NCI-H1417 (cell line): ENCODE data around the gene PCP4.

Source experiments
- DNase-seq, 3 experiments: peaks; one replicate each; lab custom pipeline; 2025; lab: John Stamatoyannopoulos, UW

Gene PCP4

DNA sequence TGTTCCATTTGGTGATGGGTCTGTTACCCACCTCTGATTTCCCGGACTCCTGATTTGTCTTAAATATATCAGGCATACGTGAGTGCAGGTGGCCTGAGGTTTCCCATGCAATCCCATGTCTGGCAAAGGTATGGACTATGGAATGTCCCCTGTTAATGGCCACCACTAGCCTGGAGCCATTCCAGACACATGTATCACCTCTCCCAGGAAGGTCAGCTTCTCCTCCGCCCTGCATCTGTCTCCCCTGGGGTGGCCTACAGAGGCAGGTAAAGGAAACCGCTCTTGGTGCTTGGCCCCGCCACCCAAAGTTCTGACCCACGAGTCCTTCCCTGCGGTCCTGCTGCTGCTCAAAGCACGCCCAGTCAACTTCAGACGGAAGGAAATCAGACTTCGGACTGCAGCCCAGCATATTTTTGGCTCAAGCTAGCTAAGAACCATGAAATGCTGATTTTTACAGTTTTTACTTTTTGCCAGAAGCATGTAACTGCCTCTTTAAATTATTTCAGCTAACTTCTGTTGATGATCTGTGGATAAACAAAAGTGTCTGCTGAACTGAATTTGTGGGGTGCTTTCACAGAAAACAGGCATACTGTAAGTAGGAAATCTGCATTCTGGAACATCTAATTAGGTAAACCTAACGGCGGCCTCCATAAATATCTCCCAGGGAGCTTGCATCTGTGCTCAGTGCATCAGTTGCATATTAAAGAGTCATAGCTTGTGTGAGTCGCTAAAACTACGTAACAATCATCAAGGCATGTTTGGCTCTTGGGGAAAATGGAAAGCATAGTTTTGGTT is 105.9 kb downstream of the PCP4 start:
- DNase-seq: no peak

DNA sequence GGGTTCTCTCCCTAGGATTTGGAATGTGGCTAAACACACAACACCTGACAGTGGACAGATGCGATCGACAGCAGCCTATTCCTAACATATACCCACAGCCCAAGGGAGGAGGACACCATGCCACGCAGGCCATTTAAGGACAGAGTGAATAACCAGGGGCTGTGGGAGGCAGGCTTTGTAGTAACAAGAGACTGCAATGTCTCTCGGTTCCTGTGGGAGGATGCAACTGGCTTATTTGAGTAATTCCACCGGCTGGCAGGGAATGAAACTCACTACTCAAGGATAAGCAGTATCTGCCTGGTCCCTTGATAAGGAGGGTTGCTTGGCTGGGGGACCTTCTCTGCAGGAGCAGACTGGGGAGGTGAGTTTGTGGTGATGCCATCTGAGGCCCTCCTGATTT is 109.6 kb downstream of the PCP4 start:
- DNase-seq: no peak
